Measurements from ENCODE around the gene CDK6.

Gene CDK6

GRCh38 chr7:92670204-92670851 lies 166.0 kb downstream of the CDK6 start:
- DNase-seq: no peak

GRCh38 chr7:92669616-92670165 lies 166.7 kb downstream of the CDK6 start:
- DNase-seq: no peak

- DNase-seq: no peak
These were observed 167.8 kb downstream of the CDK6 start for GRCh38 chr7:92668564-92668963.

GRCh38 chr7:92667816-92668535 lies 168.4 kb downstream of the CDK6 start:
- DNase-seq: no peak

GRCh38 chr7:92665926-92666325 lies 170.4 kb downstream of the CDK6 start:
- no peak for DNase-seq

- DNase-seq: no peak
These were observed 174.7 kb downstream of the CDK6 start for GRCh38 chr7:92661651-92662050.

GRCh38 chr7:92658671-92659070 lies 177.7 kb downstream of the CDK6 start:
- DNase-seq: no peak

GRCh38 chr7:92657391-92657790 lies 179.0 kb downstream of the CDK6 start:
- DNase-seq: no peak

- DNase-seq: no peak
These were observed 180.3 kb downstream of the CDK6 start for GRCh38 chr7:92656121-92656520.

- no peak for DNase-seq
These were observed 181.0 kb downstream of the CDK6 start for GRCh38 chr7:92655346-92655884.

- no peak for DNase-seq
These were observed 183.2 kb downstream of the CDK6 start for GRCh38 chr7:92653136-92653535.

- no peak for DNase-seq
These were observed 183.8 kb downstream of the CDK6 start for GRCh38 chr7:92652536-92652935.

- DNase-seq: no peak
These were observed 186.0 kb downstream of the CDK6 start for GRCh38 chr7:92650391-92650790.

GRCh38 chr7:92648067-92648466 lies 188.3 kb downstream of the CDK6 start:
- no peak for DNase-seq

GRCh38 chr7:92647652-92648051 lies 188.7 kb downstream of the CDK6 start:
- DNase-seq: no peak

- DNase-seq: no peak
These were observed 189.3 kb downstream of the CDK6 start for GRCh38 chr7:92647011-92647625.

GRCh38 chr7:92645114-92646061 lies 191.0 kb downstream of the CDK6 start:
- DNase-seq: no peak

- no peak for DNase-seq
These were observed 191.8 kb downstream of the CDK6 start for GRCh38 chr7:92644406-92645113.

GRCh38 chr7:92643821-92644220 lies 192.6 kb downstream of the CDK6 start:
- no peak for DNase-seq

GRCh38 chr7:92641921-92642511 lies 194.4 kb downstream of the CDK6 start:
- DNase-seq: no peak

GRCh38 chr7:92639966-92640365 lies 196.4 kb downstream of the CDK6 start:
- DNase-seq: no peak
